Hepatocyte (in vitro differentiated cells): ENCODE results near the gene FBLN2. TPM values are rescaled to one million over a fixed set of nuclear protein-coding genes. Genes with fewer than 3 reads are reported as not detected.

Experiments
- DNase-seq: peaks from one replicate; pipeline ENCODE4 v3.0.0-alpha.2; 2016; ENCODE audit warnings: low spot score
- H2AFZ ChIP-seq: fragments of 200-600 bp; sonication (generic); 2 replicates; pipeline ENCODE4 v1.6.0; 2016; ENCODE audit warnings: antibody characterized with exemption, mild to moderate bottlenecking
- H3K27ac ChIP-seq: fragments of 200-600 bp; sonication (generic); 2 replicates; pipeline ENCODE4 v1.5.1; 2016; ENCODE audit warnings: mild to moderate bottlenecking
- H3K27me3 ChIP-seq: fragments of 200-600 bp; sonication (generic); 2 replicates; pipeline ENCODE4 v1.6.1; 2016
- H3K36me3 ChIP-seq: fragments of 200-600 bp; sonication (generic); replicated peaks from 2 replicates; pipeline ENCODE4 v1.5.1; 2016; ENCODE audit warnings: low read depth; ENCODE audit not compliant: insufficient read depth
- H3K4me1 ChIP-seq: fragments of 200-600 bp; sonication (generic); 2 replicates; pipeline ENCODE4 v1.5.1; 2016; ENCODE audit warnings: mild to moderate bottlenecking, moderate library complexity; ENCODE audit not compliant: insufficient read depth
- H3K4me2 ChIP-seq: fragments of 200-600 bp; sonication (generic); 2 replicates; pipeline ENCODE4 v1.6.0; 2016
- H3K4me3 ChIP-seq: fragments of 200-600 bp; sonication (generic); 2 replicates; pipeline ENCODE4 v1.5.1; 2016; ENCODE audit warnings: mild to moderate bottlenecking
- H3K79me2 ChIP-seq: fragments of 200-600 bp; sonication (generic); 2 replicates; pipeline ENCODE4 v1.6.0; 2017; ENCODE audit warnings: mild to moderate bottlenecking
- H3K9me2 ChIP-seq: fragments of 200-600 bp; sonication (generic); replicated peaks from 2 replicates; pipeline ENCODE4 v1.6.0; 2017; ENCODE audit warnings: mild to moderate bottlenecking; ENCODE audit not compliant: insufficient read depth
- H3K9me3 ChIP-seq: fragments of 200-600 bp; sonication (generic); 2 replicates; pipeline ENCODE4 v1.5.1; 2016; ENCODE audit warnings: low read depth, mild to moderate bottlenecking
- H4K20me1 ChIP-seq: fragments of 200-600 bp; sonication (generic); 2 replicates; pipeline ENCODE4 v1.6.0; 2016; ENCODE audit warnings: mild to moderate bottlenecking; ENCODE audit not compliant: insufficient read depth, poor library complexity, severe bottlenecking
- CTCF ChIP-seq: fragments of 200-600 bp; sonication (generic); IDR thresholded peaks from 2 replicates; pipeline ENCODE4 v1.5.1; 2016; ENCODE audit warnings: antibody characterized with exemption, mild to moderate bottlenecking; ENCODE audit not compliant: poor library complexity
- EZH2 ChIP-seq: fragments of 200-600 bp; sonication (generic); IDR thresholded peaks from 2 replicates; pipeline ENCODE4 v1.6.1; 2016; ENCODE audit warnings: antibody characterized with exemption, mild to moderate bottlenecking, borderline replicate concordance
- EZH2phosphoT487 ChIP-seq: fragments of 200-600 bp; sonication (generic); IDR thresholded peaks from one replicate; pipeline ENCODE4 v1.6.1; 2018; ENCODE audit warnings: antibody characterized with exemption, mild to moderate bottlenecking, low read depth, moderate library complexity; ENCODE audit not compliant: unreplicated experiment, severe bottlenecking
- WGBS: methylation state at CpG from one replicate; pipeline ENCODE4 v1.1.6; 2016; ENCODE audit warnings: low lambda C conversion rate; ENCODE audit errors: missing lambda C conversion rate; 5-methylcytosine and 5-hydroxymethylcytosine counted together
- polyA plus RNA-seq: library from polyadenylated mRNA; unstranded; fragments of >200 nt; fragmentation: Nextera tagmentation; extraction: Ambion mirVana; gene quantifications from 2 replicates; pipeline ENCODE4 v1.2.1, GENCODE V29; 2016
- total RNA-seq: library from RNA; depleted of rRNA; stranded (reverse); fragments of >200 nt; gene quantifications from 2 replicates; pipeline ENCODE4 v1.2.3, GENCODE V29; 2014

FBLN2 gene
- total and polyA plus RNA-seq, 2 experiments from 2014 or later, result 75.8 to 76.2 TPM

GRCh38 chr3:13611221-13611620 is 62.3 kb downstream of the FBLN2 start:
- Histone ChIP-seq H3K9me3 (no peaks in the 10 kb centered on the region), H3K27ac (no peak overlapping the region), H4K20me1 (no peaks in the 10 kb centered on the region), H3K4me1 (no peaks in the 10 kb centered on the region), H2AFZ (no peak overlapping the region), H3K4me3 (no peak overlapping the region), H3K27me3 (no peaks in the 10 kb centered on the region), H3K9me2 (no peaks in the 10 kb centered on the region), H3K79me2 (no peaks in the 10 kb centered on the region), H3K4me2 (no peak overlapping the region), H3K36me3 (no peaks in the 10 kb centered on the region)
- DNase-seq, result no peak
- WGBS, result 80% methylated on average over 6 of the region's 6 CpGs
- TF ChIP-seq EZH2phosphoT487, result no peak
- TF ChIP-seq EZH2, result no peak
- no peak for TF ChIP-seq CTCF

- no peak overlapping the region for H3K4me3 ChIP-seq
- H2AFZ ChIP-seq, result no peak overlapping the region
- H3K9me2 ChIP-seq, result no peaks in the 10 kb centered on the region
- TF ChIP-seq CTCF (no peak), EZH2 (no peak), EZH2phosphoT487 (no peak)
- H3K27me3 ChIP-seq, result no peaks in the 10 kb centered on the region
- H3K4me1 ChIP-seq, result no peaks in the 10 kb centered on the region
- no peaks in the 10 kb centered on the region for H4K20me1 ChIP-seq
- no peaks in the 10 kb centered on the region for H3K9me3 ChIP-seq
- DNase-seq, result no peak
- H3K27ac ChIP-seq, result no peak overlapping the region
- no peaks in the 10 kb centered on the region for H3K79me2 ChIP-seq
- WGBS, result 89% methylated on average over 3 of the region's 3 CpGs
- no peak overlapping the region for H3K4me2 ChIP-seq
- H3K36me3 ChIP-seq, result no peaks in the 10 kb centered on the region
Measured at GRCh38 chr3:13612829-13613228, 63.9 kb downstream of the FBLN2 start.

GRCh38 chr3:13613343-13614190 is 64.6 kb downstream of the FBLN2 start:
- Histone ChIP-seq H3K79me2 (no peaks in the 10 kb centered on the region), H3K9me2 (no peaks in the 10 kb centered on the region), H3K4me3 (no peak overlapping the region), H3K4me2 (no peak overlapping the region), H2AFZ (no peak overlapping the region), H3K27me3 (no peaks in the 10 kb centered on the region), H3K36me3 (no peaks in the 10 kb centered on the region), H4K20me1 (no peaks in the 10 kb centered on the region), H3K9me3 (no peaks in the 10 kb centered on the region), H3K4me1 (no peaks in the 10 kb centered on the region), H3K27ac (no peak overlapping the region)
- no peak for DNase-seq
- TF ChIP-seq EZH2, result no peak
- TF ChIP-seq EZH2phosphoT487, result no peak
- TF ChIP-seq CTCF, result no peak
- WGBS, result 87% methylated on average over 14 of the region's 14 CpGs
